Activated T-cell treated with anti-CD3 and anti-CD28 coated beads for 48 hours (primary cell): ENCODE results near the gene DYNLT4.
"Not testable (repeated sequence)": the region's sequence is repeated elsewhere in the genome, so short reads cannot be mapped to it uniquely, and the experiment has no call there.

Source experiments
- DNase-seq: peaks from one replicate; pipeline ENCODE4 v3.0.0-alpha.2; 2020; ENCODE audit warnings: low read depth

Gene DYNLT4

GRCh38 chr1:44808938-44809917, 2.1 kb upstream of the DYNLT4 start:
- DNase-seq = peak; percentile 82

GRCh38 chr1:44808063-44808937, 1.1 kb upstream of the DYNLT4 start, which contains the start of gene BTBD19:
BTBD19 (plus strand) TSS chr1:44808523; CDS start chr1:44808821, 298 bp downstream.
- peak; percentile 77 for DNase-seq

DNA sequence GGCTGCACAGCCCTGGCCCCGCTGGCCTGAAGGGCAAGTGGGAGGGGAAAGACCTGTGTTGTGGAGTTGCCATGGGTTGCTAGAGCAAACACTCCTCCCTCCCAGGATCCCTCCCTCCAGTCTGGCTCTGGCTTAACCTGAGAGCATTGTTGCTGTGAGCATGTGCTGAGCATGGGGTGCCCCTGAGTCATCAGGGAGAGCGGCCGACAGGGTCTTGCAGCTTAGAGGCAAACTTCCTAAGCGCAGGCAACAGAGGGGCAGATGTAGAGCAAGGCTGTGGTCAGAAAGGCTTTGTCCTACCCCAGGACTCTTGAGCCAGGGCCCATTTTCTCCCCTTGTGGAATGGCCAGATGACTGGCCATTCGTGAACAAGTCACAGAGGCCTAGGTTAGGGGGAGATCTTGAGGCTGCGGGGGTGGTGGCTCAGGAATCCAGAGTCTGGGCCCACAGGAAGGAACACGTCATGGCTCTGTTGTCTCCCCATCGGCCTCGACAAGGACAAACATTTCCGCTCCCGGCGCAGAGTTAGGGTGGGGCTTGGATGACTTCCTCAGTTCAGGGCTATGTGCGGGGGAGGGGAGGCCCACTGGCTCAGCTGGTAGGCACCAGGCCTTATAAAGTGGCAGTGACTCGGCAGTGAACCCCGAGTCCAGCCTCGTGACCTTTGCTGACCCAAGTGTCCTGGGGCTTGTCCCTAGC, 362 bp upstream of the DYNLT4 start:
- DNase-seq = peak; percentile 84

DNA sequence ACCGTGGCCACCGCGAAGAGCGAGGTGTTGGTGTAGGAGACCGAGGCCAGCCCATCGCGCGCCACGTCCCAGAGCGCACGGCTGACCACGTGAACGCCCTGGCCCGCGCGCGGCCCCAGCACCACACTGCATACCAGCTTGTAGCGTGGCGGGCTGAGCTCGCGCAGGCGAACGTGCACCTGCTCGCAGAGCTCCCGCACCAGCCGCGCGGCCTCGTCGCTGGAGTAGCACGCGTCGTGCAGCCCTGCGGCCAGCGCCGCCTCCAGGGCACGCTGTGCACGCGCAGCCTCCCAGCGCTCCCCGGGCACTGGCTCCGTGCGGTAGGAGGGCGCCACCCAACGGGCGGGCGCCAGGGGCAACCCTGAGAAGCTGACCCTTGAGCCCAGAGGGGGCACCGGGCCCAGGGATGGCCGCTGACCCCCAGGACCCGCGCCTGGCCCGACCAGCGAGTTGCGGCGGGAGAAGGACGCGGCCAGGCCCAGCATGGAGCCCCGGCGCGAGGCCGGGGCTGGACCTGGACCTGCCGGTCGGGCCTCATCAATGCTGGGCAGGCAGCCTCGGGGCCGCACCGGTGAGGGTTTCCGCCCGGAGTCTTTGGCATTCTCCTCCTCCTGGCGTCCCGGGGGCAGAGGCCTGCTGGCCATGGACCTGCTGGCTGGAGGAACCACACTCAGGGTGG, 987 bp downstream of the DYNLT4 start:
- no peak for DNase-seq

- DNase-seq = no peak
Observed at GRCh38 chr1:44805311-44806024, 1.7 kb downstream of the DYNLT4 start.

- no peak for DNase-seq
Observed at GRCh38 chr1:44803312-44804095, 3.6 kb downstream of the DYNLT4 start.

DNA sequence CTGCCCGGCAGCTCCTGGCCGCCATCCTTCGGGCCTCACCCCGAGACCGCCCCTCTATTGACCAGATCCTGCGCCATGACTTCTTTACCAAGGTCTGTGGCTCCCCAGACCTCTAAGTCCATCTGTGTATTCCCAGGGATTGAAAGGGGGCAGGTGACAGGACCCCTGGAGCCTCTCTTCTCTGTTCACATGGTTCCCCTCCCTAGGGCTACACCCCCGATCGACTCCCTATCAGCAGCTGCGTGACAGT, 4.2 kb downstream of the DYNLT4 start:
- DNase-seq = no peak

- no peak for DNase-seq
Observed at GRCh38 chr1:44802306-44803061, 4.7 kb downstream of the DYNLT4 start.

- peak; percentile 34 for DNase-seq
Observed at GRCh38 chr1:44801491-44802305, 5.5 kb downstream of the DYNLT4 start.

GRCh38 chr1:44799770-44800584, 7.2 kb downstream of the DYNLT4 start, which contains the start of gene PLK3:
PLK3 (plus strand) TSS chr1:44800377; CDS start chr1:44800464, 87 bp downstream.
- peak; percentile 97 for DNase-seq

DNA sequence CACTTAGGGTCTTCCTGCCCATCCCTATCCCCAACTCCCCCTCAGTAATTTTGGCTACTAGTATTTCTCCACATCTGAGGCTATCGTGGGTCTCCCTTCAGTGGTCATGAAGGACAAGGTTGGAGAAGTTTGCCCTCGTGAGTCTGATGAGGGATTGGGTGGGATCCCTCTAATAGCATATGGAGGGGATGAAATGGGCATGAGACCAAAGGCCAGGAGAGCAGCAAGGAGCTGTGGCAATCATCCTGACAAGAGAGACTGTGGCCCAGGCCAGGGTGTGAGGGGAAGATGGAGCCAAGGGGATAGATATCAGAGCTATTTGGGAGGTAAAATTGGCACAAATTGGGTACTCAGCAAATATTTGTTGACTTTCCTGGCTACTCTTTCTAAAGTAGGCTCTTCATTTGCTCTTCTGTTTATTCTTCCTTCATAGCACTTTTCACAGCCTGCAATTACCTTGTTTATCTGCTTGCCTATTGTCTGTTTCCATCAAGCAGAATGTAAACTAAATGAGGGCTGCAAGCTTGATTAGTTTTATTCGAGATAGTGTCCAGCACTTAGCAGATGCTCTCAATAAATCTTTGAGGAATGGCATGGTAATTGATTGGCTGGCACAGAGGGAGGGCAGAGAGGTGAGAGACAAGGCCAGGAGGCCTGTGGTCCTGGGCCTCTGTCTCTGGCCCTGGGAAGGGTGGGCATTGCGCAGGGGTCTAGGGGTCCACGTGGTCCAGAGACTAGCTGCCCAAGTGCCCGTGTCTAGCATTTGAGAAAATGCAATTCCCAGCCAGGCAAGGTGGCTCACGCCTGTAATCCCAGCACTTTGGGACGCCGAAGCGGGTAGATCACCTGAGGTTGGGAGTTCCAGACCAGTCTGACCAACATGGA, 8.4 kb downstream of the DYNLT4 start:
- no peak for DNase-seq

DNA sequence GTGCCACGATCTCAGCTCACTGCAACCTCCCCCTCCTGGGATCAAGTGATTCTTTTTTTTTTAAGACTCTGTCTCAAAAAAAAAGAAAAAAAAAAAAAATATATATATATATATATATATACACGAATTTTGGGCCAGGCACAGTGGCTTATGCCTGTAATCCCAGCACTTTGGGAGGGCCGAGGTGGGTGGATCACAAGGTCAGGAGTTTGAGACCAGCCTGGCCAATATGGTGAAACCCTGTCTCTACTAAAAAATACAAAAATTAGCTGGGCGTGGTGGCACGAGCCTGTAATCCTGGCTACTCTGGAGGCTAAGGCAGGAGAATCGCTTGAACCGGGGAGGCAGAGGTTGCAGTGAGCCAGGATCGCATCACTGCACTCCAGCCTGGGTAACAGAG, 9.3 kb downstream of the DYNLT4 start:
- DNase-seq = not testable (repeated sequence)

GRCh38 chr1:44792736-44793502, 14.2 kb downstream of the DYNLT4 start:
- DNase-seq = no peak

DNA sequence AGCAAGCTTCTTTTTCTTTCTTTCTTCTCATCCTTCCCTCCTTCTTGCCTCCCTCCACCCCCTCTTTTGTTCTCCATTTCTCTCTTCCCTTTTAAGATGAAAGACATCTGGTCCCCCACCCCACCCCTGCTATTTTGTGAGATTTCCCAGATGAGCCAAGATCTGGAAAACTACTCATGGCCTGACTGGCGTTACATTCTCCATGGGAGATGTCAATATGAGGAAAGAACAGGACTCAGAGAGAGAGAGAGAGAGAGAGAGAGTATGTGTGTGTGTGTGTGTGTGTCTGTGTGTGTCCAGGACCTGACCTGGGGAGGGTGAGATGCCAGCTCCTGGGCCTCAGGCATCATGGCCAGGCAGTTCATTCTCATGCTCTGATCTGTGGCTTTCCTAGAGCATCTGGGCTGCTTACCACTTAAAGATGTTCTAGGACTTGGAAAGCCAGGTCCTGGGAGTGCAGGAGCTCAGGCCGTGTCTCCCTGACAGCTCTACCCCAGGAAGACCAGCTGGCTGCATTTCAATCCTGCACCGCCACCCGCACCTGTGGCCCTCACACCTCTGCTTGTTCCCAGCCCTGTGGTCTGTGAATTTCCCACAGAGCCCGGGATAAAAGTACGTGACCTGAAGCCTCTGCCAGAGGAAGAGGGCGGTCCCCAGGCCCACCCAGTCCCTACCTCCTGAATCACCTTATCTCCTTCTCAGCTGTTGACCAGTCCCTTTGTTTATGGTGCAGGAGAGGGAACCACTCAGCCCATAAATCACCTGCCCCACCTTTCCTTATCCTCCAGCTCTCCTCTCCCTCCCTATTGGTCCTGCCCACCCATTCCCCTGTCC, 16.0 kb downstream of the DYNLT4 start:
- no peak for DNase-seq
